Measurements from ENCODE around the gene MMP13.

DNA sequence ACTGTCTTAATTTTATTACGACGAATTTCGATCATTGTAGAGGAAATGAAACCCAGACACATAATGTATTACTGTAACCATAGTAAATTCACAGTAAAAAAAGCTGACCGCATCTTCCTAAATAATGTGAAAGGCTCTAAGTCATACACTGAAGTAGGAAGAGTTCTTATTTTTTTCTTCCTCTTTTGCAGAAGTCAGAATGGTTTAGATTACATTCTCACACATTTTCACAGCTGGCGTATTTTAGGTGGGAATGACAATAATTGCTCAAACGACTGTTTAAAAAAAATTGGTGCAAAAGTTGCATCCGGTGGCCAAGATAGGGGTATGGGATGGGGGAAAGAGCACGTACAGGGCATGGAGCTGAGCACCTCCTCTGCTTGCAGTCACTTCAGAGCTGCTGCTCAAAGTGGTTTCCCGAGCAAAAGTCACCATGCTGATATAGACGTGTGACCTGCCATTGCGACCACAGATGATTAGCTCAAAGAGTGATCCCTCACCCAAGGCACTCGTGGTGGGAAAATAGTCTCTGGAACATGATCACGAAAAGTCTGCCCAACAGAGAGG is 35.3 kb downstream of the MMP13 start:
- TF ChIP-seq, protein P1, sequence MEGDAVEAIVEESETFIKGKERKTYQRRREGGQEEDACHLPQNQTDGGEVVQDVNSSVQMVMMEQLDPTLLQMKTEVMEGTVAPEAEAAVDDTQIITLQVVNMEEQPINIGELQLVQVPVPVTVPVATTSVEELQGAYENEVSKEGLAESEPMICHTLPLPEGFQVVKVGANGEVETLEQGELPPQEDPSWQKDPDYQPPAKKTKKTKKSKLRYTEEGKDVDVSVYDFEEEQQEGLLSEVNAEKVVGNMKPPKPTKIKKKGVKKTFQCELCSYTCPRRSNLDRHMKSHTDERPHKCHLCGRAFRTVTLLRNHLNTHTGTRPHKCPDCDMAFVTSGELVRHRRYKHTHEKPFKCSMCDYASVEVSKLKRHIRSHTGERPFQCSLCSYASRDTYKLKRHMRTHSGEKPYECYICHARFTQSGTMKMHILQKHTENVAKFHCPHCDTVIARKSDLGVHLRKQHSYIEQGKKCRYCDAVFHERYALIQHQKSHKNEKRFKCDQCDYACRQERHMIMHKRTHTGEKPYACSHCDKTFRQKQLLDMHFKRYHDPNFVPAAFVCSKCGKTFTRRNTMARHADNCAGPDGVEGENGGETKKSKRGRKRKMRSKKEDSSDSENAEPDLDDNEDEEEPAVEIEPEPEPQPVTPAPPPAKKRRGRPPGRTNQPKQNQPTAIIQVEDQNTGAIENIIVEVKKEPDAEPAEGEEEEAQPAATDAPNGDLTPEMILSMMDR (IDR thresholded peaks at IDR 0.05) = no peak
- TF ChIP-seq POLR2A (IDR thresholded peaks at IDR 0.05) = no peak
